Stimulated activated naive CD4-positive, alpha-beta T cell treated with Interleukin-2 at 50 U/mL for 16 hours (primary cell): ENCODE measurements around the gene EDARADD.

Experiments
- DNase-seq: peaks from one replicate; lab custom pipeline; 2025; lab: John Stamatoyannopoulos, UW

Gene EDARADD

GRCh38 chr1:236394879-236395229 is 768 bp downstream of the EDARADD start:
- no peak for DNase-seq

DNA sequence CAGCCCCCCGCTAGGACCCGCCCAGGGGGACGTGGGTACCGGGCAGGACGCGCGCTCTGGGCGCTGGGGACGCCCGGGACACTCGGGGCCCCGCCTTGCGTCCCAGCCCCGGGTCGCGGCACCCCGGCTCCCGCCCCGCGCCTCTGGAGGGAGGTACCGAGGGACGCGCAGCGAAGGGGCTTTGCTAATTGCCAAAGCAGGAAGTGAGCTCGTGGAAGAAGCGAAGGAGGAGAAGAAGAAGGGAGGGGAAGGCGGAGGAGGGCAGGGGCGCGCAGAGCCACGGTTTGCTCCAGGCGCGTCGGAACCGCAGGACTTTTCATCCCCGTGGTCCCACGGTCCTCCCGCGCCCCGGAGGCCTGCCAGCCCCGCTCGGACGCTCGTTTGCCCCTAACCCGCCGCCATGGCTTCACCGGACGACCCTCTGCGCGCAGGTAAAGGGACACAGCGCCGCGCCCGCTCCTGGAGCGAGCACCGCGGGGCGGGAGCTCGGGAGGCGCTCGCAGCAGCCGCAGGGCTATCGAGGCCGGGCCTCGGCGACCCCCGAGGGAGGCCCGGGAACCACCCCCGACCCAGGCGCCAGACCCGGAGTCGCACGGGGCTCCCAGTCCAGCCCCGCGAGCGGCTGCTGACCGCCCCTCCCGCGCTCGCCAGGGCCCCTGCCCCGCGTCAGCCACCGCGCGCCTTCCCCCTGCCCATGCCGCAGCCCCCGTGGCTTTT is 1.3 kb downstream of the EDARADD start:
- DNase-seq = peak; percentile 53

DNA sequence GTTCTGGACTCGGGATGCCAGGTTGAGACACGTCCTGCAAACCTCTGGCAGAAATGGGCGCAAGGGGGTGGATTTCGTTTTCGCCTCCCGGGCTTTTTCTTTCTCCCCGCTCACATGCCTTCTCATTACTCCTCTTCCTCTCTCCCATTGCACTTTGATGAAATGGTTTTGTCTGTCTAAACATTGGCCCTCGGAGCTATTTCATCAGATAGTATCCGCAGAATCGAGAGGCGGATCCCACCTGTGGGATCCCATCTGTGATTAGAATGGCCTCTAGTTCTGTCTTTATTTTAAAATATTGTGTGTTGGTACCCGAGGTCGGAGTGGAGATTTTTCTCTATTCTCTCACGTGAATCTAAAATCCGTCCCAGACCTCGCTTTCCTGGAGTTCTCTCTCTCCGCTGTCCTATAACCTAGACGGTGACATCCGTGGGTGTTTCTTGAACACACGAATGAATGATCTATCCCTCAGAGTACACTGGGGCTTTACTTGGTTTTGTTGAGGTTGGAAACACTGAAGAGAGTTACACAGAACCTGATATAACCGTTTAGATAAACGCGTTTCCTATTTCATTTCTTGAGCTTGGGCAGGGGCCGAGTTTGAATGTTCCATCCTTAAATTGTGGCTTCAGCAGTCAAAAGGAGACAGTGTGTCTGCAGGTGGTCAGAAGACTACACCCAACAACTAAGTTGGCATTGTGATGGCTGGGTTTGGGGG is 2.0 kb downstream of the EDARADD start:
- peak; percentile 14 for DNase-seq

DNA sequence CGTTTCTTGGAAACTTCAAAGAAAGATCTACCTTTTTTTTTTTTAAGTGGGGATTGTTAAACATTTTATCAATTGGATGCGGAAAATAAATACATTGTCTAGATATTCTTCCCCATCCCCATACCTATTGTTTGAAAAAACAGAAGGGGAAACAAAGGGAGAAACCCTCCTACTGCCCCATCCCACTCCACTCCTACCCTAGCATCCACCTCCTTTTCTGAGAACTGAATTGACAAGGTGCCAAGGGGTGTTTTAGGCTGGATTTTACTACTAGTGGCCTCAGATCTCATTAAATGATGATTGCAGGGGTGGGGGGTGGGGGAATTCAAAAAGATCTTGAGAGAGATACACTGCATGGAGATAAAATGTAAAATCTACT is 2.6 kb downstream of the EDARADD start:
- DNase-seq = no peak

DNA sequence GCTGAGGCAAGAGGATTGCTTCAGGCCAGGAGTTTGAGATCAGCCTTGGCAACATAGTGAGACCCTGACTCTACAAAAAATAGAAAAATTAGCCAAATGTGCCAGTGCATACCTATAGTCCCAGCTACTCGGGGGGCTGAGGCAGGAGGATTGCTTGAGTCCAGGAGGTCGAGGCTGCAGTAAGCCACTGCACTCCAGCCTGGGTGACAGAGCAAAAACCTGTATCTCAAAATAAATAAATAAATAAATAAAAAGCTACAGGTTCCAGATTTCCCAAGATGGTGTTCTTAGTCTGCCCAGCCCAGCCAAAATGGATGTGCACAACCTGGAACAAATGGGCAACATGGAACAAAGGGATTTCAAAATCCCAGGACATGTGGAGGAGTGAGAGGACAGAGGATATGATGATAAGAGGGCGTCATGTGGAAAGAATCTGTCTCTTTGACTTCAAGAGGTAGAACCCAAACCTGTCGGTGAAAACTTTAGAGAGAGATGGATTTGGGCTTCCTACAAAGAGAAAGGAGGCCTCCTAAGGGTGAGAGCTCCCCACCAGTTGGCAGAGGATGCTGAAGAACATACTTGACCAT is 3.2 kb downstream of the EDARADD start:
- DNase-seq = no peak

DNA sequence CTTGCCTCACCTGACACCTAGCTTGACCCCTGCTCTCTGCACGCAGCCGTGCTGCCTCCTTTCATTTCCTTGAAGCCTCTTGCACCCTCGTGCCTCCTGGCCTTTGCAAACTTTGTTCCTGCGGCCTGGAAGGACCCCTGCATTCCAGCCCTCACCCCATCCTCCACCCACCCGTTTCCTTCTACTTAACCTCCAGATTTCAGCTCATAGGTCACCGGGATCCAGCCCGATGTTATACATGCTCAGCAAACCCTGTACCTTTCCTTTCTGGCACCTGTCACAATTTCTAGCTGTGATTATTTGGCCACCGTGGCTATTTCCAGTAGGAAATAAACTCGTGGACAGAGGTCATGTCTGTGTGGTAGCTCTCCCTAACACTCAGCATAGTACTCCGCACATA is 4.5 kb downstream of the EDARADD start:
- no peak for DNase-seq

DNA sequence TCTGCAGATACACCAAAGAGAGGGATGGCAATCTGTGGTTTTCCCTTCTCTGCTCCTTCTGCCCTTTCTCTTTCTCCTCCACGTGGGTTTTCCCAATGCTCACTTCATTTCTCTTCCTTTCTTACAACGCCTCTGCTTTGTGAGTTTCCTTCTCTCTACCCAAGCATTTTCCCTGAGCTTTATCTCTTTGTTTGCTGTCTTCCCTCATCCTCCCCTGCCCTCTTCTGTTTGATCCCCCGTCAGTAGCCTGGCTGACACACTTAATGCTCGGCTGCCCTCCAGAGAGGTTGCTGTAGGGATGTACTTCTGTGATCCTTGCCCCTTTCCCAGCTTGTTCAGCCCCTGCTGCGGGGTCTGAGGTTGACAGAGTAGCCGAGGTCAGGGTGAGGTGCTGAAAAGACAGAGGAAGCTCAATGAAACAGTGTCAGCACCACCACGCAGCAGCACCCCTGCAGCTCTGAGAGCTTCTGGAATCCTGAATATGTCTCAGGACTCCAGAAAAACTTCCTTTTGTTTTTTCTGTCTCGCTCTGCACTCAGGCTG is 6.0 kb downstream of the EDARADD start:
- DNase-seq = no peak

GRCh38 chr1:236401698-236402097 is 7.6 kb downstream of the EDARADD start:
- DNase-seq = no peak

- no peak for DNase-seq
These were observed 10.0 kb downstream of the EDARADD start for GRCh38 chr1:236403905-236404696.

DNA sequence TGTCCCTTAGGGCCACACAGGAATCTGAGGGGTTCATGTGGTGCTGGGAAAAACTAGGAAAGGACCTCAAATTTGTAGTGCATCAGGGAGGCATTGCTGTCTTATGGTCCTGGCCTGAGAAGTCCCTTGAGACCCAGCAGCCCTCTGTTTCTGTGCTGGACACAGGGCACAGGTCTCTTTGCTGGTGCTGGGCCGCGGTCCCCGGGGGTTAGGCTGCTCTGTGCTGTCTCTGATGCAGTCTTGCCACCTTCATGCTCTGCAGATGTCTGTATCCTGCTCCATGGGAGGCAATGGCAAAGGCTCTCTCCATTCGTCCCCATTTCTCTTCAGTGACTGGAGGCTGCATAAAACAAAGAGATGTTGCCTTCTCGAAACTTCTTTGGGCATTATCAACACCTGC is 13.0 kb downstream of the EDARADD start:
- DNase-seq = no peak

DNA sequence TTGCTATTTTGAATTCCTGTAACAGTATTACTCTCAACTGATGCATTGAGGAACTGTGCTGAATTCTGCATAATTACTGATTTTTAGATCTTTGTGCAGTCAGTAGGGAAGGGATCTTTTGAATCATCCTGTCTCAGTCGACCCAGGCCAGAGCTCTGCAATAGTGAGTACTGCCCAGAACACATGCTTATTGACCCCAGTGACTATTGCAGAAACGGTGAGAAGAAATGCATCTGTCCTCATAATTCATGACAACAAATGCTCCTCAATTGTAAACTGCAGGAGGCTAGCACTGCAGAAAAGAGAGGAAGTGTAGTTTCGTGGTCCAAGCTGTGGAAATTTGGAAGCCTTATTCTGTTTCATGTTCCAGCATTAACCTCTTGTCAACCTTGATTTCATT is 19.6 kb downstream of the EDARADD start:
- no peak for DNase-seq

DNA sequence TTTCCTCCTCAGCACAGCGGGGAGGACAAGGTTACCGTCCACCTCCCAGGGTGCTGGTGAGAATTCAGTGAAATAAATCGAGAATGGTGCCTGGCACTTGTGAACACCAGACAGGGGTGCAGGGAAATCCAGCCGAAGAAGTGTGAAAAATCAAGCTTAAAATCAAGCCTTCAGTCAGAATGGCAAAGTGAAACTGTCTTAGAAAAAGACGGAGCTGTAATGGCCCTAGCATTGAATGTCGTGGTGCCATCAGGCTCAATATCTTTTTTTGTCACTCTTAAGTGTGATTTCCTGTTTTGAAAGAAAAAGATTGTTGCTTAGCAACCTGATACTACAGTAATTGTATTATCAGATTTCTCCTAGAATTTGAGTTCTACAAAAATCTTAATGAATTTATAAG is 22.1 kb downstream of the EDARADD start:
- DNase-seq = no peak

DNA sequence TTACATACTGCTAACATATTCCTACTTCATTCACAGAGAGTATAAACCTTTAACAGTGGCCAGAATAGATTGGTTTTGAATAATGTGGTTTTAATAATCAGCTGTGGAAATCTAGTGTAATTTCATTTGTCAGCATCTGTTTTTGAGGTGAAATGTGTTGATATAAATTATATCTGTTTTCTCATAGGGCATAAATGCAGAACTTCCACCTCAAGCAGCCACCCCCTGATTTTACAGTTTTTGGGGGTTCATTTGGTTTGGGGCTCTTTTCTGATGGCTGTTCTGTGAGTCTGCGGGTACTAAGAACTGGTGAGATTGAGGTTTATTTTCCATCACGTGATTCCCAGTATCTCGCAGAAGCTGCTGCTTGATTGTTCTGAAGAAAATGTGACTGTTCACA is 23.2 kb downstream of the EDARADD start:
- DNase-seq = no peak

DNA sequence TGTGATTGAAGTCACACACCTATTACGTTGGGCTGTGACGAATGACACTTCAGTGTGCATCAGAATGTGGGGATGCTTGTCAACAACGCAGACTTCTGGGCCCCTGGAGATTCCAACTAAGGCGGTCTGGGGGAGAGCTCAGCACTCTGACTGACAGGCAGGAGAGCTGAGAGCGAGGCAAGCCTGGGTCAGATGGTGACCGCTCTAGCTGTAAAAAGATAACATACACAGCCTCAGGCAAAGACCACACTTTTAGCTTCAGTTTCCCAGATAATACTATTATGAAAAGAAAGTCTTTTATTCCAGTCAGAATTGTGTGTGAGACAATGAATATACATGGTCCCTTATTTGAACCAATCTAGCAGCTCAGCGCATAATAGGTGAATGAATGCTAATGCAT is 25.4 kb downstream of the EDARADD start:
- DNase-seq = no peak

- no peak for DNase-seq
These were observed 26.9 kb downstream of the EDARADD start for GRCh38 chr1:236421022-236421421.

DNA sequence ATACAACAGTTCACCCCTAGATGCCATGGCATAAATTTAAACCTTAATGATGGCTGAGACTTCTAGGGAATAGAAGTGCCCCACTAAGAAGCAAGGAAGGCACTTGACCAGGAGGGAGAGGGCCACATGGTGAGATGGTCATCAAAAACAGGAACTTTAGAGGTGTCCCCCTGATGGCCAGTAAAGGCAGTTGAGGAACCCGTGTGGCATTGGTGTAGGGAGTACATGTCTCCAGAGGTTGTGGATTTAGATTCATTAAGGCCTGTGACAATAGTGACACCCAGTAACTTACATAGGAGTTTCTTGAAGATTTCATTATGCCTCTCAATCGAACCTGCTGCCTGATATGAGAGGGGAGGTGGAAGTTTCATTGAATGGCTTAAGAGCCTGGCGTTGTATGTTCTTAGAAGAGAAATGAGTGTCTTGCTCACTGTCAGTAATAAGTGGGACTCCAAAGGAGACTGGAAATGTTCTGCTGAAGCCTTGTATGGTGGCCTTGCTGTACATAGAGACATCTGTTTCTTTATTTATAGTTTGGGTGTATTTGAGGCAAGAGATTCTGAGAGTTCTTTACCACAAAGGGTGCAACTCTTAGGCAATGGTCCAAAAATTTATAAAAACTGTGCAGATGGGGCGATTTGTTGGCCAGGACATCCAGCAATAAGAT is 27.9 kb downstream of the EDARADD start:
- DNase-seq = no peak

DNA sequence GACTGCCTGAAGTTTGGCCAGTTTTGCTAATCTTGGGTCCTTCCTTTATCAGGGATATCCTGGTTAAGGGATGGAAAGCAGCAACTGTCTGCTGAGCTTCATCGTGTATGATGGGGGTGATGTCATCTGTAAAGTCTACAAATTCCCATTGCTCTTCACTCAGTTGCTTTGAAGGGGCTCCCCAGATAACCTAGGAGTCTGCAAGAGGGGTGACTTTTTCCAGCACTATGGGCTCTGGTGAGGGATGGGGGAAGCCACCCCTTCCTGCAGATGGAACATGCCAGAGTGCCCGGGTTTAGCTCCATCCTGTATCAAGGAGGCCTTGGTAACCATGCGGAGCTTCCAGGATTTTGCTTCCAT is 28.4 kb downstream of the EDARADD start:
- DNase-seq = no peak

- peak; percentile 14 for DNase-seq
These were observed 31.1 kb downstream of the EDARADD start for GRCh38 chr1:236425031-236425663.

DNA sequence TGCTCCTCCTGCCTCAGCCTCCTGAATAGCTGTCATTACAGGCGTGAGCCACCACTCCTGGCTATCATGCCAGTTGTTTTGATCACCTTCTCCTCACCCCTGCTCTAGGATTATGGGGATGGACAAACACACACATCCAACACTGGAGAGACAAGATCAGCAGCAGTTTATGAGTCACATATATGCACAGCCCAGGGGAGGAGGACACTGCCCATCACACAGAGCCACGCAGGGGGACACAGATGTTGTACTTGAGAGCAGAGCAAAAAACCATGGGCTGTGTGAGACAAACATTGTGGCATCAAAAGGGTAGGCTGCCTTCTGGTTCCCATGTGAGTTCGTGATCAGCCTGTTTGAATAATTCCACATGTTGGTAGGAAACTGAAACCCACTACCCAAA is 32.1 kb downstream of the EDARADD start:
- DNase-seq = no peak

DNA sequence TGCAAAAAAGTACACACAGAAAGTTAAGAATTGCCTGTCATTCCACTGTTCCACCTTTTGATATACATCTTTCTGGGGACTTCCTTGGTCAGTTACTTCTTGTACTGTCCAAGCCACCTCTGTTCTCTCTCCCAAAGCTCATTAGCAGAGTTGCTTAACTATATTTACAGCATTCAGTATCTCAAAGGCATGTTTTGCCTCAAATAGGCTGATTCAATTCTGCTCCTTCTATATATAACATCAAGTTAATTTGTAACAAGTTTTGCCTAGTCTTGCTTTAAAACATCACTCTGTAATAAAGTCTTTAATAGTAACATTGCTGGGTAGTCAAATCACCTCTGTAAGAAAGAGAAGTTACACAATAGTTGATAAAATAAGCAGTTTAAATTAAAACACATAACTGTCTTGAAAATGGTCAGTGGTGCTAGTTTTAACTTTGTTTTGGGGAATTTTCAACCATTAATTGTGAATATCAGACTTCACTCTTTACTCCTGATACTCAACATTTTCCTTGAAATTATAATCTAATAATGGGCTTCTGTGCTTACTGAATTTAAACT is 35.7 kb downstream of the EDARADD start:
- DNase-seq = no peak

DNA sequence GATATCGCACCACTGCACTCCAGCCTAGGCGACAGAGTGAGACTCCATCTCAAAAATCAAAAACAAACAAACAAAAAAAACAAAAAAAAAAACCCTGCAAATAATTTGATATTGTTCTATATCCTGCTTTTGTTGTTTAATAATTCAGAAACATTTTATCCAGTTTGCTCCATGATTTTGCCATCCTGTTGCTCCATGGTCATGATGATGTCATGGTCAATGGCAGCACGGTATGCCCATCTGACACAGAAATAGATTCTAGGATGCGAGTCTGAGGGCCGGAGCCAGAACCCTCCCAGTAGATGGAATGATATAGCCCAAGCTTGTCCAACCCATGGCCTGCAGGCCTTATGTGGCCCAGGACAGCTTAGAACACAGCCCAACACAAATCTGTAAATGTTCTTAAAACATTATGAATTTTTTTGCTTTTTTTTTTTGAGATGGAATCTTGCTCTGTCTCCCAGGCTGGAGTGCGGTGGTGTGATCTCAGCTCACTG is 39.8 kb downstream of the EDARADD start:
- no peak for DNase-seq
